ENCODE results near the gene FAM114A2.

FAM114A2 gene

GRCh38 chr5:153981905-153982605, 56.7 kb downstream of the FAM114A2 start:
- DNase-seq: no peak

- no peak for DNase-seq
Observed at GRCh38 chr5:153979028-153979783, 59.5 kb downstream of the FAM114A2 start.

- no peak for DNase-seq
Observed at GRCh38 chr5:153974813-153975163, 63.9 kb downstream of the FAM114A2 start.

- peak in 1 of 5 experiments; percentile 49 for DNase-seq
Observed at GRCh38 chr5:153974131-153974812, 64.4 kb downstream of the FAM114A2 start.

GRCh38 chr5:153972240-153972639, 66.5 kb downstream of the FAM114A2 start:
- DNase-seq: no peak

GRCh38 chr5:153970496-153970895, 68.2 kb downstream of the FAM114A2 start:
- DNase-seq: no peak

- DNase-seq: no peak
Observed at GRCh38 chr5:153969563-153969895, 69.2 kb downstream of the FAM114A2 start.

- no peak for DNase-seq
Observed at GRCh38 chr5:153968761-153969562, 69.7 kb downstream of the FAM114A2 start.

- DNase-seq: peak in 2 of 5 experiments; percentile 13 to 43
Observed at GRCh38 chr5:153964880-153965645, 73.6 kb downstream of the FAM114A2 start.

- DNase-seq: no peak
Observed at GRCh38 chr5:153964191-153964879, 74.4 kb downstream of the FAM114A2 start.

GRCh38 chr5:153960269-153961215, 78.2 kb downstream of the FAM114A2 start:
- DNase-seq: peak in 2 of 5 experiments; percentile 17 to 60

- no peak for DNase-seq
Observed at GRCh38 chr5:153959134-153959957, 79.4 kb downstream of the FAM114A2 start.

GRCh38 chr5:153957205-153957604, 81.5 kb downstream of the FAM114A2 start:
- DNase-seq: no peak

GRCh38 chr5:153953411-153953810, 85.3 kb downstream of the FAM114A2 start:
- DNase-seq: no peak

- no peak for DNase-seq
Observed at GRCh38 chr5:153952893-153953292, 85.8 kb downstream of the FAM114A2 start.

GRCh38 chr5:153952057-153952456, 86.7 kb downstream of the FAM114A2 start:
- DNase-seq: no peak

- DNase-seq: no peak
Observed at GRCh38 chr5:153941265-153941664, 97.4 kb downstream of the FAM114A2 start.

Data from T-helper 2 cell (primary cell).